ENCODE results near the gene FGF14.

DNA sequence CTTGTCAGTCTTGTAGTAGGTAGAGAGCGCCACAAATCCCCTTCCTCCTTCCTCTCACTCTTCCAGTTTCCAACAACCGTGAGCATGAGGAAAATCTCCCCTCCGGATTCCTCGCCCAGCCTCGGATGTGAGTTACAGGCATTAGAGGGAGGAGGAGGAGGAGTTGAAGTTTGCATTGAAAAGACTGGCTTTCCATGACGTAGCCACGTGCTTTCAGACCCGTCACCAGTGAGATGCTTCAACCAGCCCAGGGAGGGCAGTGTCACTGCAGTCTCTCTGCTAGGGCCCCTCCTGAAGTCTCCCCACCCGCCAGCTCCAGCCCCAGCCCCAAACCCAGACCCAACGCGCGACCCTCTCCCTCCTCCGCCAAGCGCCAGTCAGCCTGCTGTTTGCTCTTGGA is 442 bp upstream of the FGF14 start:
- TF ChIP-seq, protein P1, sequence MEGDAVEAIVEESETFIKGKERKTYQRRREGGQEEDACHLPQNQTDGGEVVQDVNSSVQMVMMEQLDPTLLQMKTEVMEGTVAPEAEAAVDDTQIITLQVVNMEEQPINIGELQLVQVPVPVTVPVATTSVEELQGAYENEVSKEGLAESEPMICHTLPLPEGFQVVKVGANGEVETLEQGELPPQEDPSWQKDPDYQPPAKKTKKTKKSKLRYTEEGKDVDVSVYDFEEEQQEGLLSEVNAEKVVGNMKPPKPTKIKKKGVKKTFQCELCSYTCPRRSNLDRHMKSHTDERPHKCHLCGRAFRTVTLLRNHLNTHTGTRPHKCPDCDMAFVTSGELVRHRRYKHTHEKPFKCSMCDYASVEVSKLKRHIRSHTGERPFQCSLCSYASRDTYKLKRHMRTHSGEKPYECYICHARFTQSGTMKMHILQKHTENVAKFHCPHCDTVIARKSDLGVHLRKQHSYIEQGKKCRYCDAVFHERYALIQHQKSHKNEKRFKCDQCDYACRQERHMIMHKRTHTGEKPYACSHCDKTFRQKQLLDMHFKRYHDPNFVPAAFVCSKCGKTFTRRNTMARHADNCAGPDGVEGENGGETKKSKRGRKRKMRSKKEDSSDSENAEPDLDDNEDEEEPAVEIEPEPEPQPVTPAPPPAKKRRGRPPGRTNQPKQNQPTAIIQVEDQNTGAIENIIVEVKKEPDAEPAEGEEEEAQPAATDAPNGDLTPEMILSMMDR (tag by site-specific recombination; IDR thresholded peaks at IDR 0.05): no peak
- TF ChIP-seq, protein P2, sequence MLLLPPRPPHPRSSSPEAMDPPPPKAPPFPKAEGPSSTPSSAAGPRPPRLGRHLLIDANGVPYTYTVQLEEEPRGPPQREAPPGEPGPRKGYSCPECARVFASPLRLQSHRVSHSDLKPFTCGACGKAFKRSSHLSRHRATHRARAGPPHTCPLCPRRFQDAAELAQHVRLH (tag by site-specific recombination; IDR thresholded peaks at IDR 0.05): no peak
- TF ChIP-seq KLF7 (tag by site-specific recombination; IDR thresholded peaks at IDR 0.05; ENCODE audit: borderline replicate concordance): no peak
- TF ChIP-seq KLF16 (tag by site-specific recombination; IDR thresholded peaks at IDR 0.05): no peak
- no peak for TF ChIP-seq ZNF426 (tag by site-specific recombination; IDR thresholded peaks at IDR 0.05)
- TF ChIP-seq SP7 (tag by site-specific recombination; IDR thresholded peaks at IDR 0.05): no peak
- TF ChIP-seq, protein P3, sequence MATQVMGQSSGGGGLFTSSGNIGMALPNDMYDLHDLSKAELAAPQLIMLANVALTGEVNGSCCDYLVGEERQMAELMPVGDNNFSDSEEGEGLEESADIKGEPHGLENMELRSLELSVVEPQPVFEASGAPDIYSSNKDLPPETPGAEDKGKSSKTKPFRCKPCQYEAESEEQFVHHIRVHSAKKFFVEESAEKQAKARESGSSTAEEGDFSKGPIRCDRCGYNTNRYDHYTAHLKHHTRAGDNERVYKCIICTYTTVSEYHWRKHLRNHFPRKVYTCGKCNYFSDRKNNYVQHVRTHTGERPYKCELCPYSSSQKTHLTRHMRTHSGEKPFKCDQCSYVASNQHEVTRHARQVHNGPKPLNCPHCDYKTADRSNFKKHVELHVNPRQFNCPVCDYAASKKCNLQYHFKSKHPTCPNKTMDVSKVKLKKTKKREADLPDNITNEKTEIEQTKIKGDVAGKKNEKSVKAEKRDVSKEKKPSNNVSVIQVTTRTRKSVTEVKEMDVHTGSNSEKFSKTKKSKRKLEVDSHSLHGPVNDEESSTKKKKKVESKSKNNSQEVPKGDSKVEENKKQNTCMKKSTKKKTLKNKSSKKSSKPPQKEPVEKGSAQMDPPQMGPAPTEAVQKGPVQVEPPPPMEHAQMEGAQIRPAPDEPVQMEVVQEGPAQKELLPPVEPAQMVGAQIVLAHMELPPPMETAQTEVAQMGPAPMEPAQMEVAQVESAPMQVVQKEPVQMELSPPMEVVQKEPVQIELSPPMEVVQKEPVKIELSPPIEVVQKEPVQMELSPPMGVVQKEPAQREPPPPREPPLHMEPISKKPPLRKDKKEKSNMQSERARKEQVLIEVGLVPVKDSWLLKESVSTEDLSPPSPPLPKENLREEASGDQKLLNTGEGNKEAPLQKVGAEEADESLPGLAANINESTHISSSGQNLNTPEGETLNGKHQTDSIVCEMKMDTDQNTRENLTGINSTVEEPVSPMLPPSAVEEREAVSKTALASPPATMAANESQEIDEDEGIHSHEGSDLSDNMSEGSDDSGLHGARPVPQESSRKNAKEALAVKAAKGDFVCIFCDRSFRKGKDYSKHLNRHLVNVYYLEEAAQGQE (tag by site-specific recombination; IDR thresholded peaks at IDR 0.05): no peak
